ENCODE measurements around the gene AVPR2.

DNA sequence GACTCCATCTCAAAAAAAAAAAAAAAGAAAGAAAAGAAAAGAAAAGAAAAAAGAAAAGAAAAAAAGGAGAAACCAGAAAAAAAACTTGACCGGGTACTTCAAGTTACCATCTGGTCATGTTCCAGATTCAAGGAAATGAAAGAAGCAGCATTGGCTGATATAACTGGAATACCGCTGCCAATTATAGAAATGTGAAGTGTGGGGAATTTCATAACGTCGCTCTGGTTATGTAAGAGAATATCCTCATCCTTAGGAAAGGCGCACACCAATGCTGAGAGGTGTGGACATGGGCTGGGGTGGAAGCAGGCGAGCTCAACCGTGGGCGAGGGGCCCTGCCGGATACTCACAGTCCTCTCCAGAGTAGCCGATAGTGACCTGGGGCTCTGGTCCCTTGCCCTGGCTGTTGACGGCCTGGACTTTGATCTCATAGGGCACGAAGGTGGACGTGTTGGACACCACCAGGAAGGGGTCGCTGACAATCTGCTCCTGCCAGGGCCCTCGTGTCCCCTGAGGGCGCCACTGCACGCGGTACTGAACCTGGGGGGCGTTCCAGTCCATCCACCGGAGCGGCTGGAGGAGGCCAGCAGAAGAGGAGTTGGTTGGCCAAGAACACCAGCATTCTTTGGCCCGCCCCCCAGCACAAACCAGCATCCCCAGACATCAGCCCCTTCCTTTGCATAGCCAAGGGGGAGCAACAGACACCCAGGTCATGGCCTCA, 38.0 kb upstream of the AVPR2 start:
- no peak for TF ChIP-seq CTCF (IDR thresholded peaks at IDR 0.05; ENCODE audit: low read depth, low read length, missing input control)
- TF ChIP-seq RXRA (IDR thresholded peaks at IDR 0.05), result no peak
- no peak for TF ChIP-seq SP1 (IDR thresholded peaks at IDR 0.05)
- TF ChIP-seq MAX (IDR thresholded peaks at IDR 0.05), result no peak
- no peak for TF ChIP-seq JUND (IDR thresholded peaks at IDR 0.05)
- TF ChIP-seq FOXA1 (IDR thresholded peaks at IDR 0.05), result no peak
